Endothelial cell of umbilical vein (primary cell): ENCODE data around the gene PANX3.

Experiments
- MYC ChIP-seq: IDR thresholded peaks from one replicate; pipeline ENCODE4 v1.6.1; 2011; ENCODE audit warnings: mild to moderate bottlenecking, low read depth, low read length
- TF ChIP-seq, protein P1 (sequence below), 2 donors: IDR thresholded peaks; 1 replicate in 1 of 2; 2 replicates in 1 of 2; pipeline ENCODE4 v1.5.1; 2011; ENCODE audit warnings: low read length in 2 of 2, mild to moderate bottlenecking in 2 of 2, moderate library complexity in 2 of 2, control low read depth in 1 of 2, inconsistent platforms in 1 of 2, low read depth in 1 of 2; ENCODE audit not compliant: insufficient read depth in 1 of 2; ENCODE audit errors: extremely low read depth in 1 of 2

DNA sequence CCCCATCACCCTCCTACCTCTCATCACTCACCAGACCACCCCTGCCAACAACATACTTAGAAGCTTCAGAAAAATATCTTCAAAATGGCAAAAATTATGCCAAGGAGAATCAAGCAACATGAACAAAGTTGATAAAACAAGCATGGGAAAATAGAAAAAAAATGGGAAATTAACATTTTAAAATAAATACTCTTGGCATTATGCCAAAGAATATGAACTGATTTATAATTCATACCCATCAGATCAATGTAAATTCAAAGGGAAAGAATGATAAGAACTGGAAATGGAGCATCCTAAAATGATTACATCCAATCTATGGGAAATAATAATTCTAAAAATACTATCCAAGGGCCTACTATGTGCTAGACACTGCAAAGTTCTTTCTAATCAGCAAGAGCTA is 50.3 kb downstream of the PANX3 start:
- TF ChIP-seq, protein P1, sequence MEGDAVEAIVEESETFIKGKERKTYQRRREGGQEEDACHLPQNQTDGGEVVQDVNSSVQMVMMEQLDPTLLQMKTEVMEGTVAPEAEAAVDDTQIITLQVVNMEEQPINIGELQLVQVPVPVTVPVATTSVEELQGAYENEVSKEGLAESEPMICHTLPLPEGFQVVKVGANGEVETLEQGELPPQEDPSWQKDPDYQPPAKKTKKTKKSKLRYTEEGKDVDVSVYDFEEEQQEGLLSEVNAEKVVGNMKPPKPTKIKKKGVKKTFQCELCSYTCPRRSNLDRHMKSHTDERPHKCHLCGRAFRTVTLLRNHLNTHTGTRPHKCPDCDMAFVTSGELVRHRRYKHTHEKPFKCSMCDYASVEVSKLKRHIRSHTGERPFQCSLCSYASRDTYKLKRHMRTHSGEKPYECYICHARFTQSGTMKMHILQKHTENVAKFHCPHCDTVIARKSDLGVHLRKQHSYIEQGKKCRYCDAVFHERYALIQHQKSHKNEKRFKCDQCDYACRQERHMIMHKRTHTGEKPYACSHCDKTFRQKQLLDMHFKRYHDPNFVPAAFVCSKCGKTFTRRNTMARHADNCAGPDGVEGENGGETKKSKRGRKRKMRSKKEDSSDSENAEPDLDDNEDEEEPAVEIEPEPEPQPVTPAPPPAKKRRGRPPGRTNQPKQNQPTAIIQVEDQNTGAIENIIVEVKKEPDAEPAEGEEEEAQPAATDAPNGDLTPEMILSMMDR (IDR thresholded peaks at IDR 0.05; ENCODE audit: extremely low read depth in 1 of 2, insufficient read depth in 1 of 2, low read depth in 1 of 2, low read length in 2 of 2), result no peak
- no peak for TF ChIP-seq MYC
